GM19452 (cell line): ENCODE results near the gene NAV2.
A peak's percentile ranks its signal among the peaks of the same experiment; 100 is the strongest.
"Not testable (repeated sequence)": the region's sequence is repeated elsewhere in the genome, so short reads cannot be mapped to it uniquely, and the experiment has no call there.

Experiments used
- ATAC-seq: cut with Tn5 transposase; IDR thresholded peaks from one replicate; pipeline ENCODE4 v1.9.1; 2021; ENCODE audit not compliant: unreplicated experiment

NAV2 gene

GRCh38 chr11:20127671-20128527 is 415.3 kb downstream of the NAV2 start:
- peak; percentile 65 for ATAC-seq

- ATAC-seq, result not testable (repeated sequence)
These were observed 415.8 kb downstream of the NAV2 start for GRCh38 chr11:20128528-20128825.

- no peak for ATAC-seq
These were observed 417.0 kb downstream of the NAV2 start for GRCh38 chr11:20129665-20130064.

- ATAC-seq, result no peak
These were observed 419.4 kb downstream of the NAV2 start for GRCh38 chr11:20131788-20132666.

- ATAC-seq, result no peak
These were observed 420.0 kb downstream of the NAV2 start for GRCh38 chr11:20132667-20133039.

GRCh38 chr11:20134991-20135736 is 422.5 kb downstream of the NAV2 start:
- no peak for ATAC-seq

- ATAC-seq, result no peak
These were observed 425.0 kb downstream of the NAV2 start for GRCh38 chr11:20137637-20138036.

- ATAC-seq, result no peak
These were observed 426.1 kb downstream of the NAV2 start for GRCh38 chr11:20138707-20139106.

GRCh38 chr11:20154381-20154780 is 441.7 kb downstream of the NAV2 start:
- ATAC-seq, result no peak

- no peak for ATAC-seq
These were observed 443.1 kb downstream of the NAV2 start for GRCh38 chr11:20155683-20156279.

GRCh38 chr11:20156280-20156875 is 443.7 kb downstream of the NAV2 start:
- no peak for ATAC-seq

- no peak for ATAC-seq
These were observed 444.4 kb downstream of the NAV2 start for GRCh38 chr11:20156876-20157613.

GRCh38 chr11:20157728-20158127 is 445.1 kb downstream of the NAV2 start:
- ATAC-seq, result no peak

GRCh38 chr11:20158597-20159257 is 446.1 kb downstream of the NAV2 start:
- ATAC-seq, result no peak

- ATAC-seq, result no peak
These were observed 447.1 kb downstream of the NAV2 start for GRCh38 chr11:20159466-20160381.

GRCh38 chr11:20160425-20161229 is 448.0 kb downstream of the NAV2 start, which contains the start of gene DBX1:
DBX1 (minus strand) TSS chr11:20160475; CDS start chr11:20160324, 151 bp downstream.
- no peak for ATAC-seq

GRCh38 chr11:20161230-20161918 is 448.7 kb downstream of the NAV2 start:
- no peak for ATAC-seq
